H1 (cell line): Measurements from ENCODE around the gene SLC13A3. TPM values are rescaled to one million over a fixed set of nuclear protein-coding genes. Genes with fewer than 3 reads are reported as not detected.
A peak's percentile ranks its signal among the peaks of the same experiment; 100 is the strongest.

Experiments
- CTCF ChIA-PET: fragments of 300-600 bp; sonication (Branson Sonifier 250); formaldehyde crosslinking; loops from one replicate; lab custom pipeline; 2021; ENCODE audit not compliant: partially characterized antibody; lab: Charles Lee
- POLR2A ChIA-PET: fragments of 300-600 bp; sonication (Branson Sonifier 250); formaldehyde crosslinking; loops from one replicate; lab custom pipeline; 2021; ENCODE audit warnings: inconsistent platforms; ENCODE audit not compliant: partially characterized antibody; lab: Charles Lee
- DNase-seq, 2 experiments: peaks; one replicate each; pipeline versions ENCODE4 v3.0.0 to v3.0.0-alpha.2; 2010 to 2022; ENCODE audit warnings: low spot score in 2 of 2, low read depth in 1 of 2, mixed read lengths in 1 of 2
- FAIRE-seq: peaks from 2 replicates; lab custom pipeline; 2011; peaks lifted over from hg19 to GRCh38; lab: Jason Lieb, UNC
- H2AFZ ChIP-seq: 2 replicates; pipeline ENCODE4 v1.8.1; 2012; ENCODE audit warnings: low read length, inconsistent platforms
- H2AK5ac ChIP-seq: 2 replicates; pipeline ENCODE4 v1.6.1; 2013; ENCODE audit warnings: low read depth, low read length
- H2BK120ac ChIP-seq: replicated peaks from 2 replicates; pipeline ENCODE3; 2013; ENCODE audit warnings: low read depth, low read length, inconsistent platforms
- H2BK12ac ChIP-seq: 2 replicates; pipeline ENCODE4 v1.6.1; 2013; ENCODE audit warnings: low read depth, low read length
- H2BK15ac ChIP-seq: 2 replicates; pipeline ENCODE4 v1.6.1; 2013; ENCODE audit warnings: low read length
- H2BK20ac ChIP-seq: 2 replicates; pipeline ENCODE4 v1.6.1; 2013; ENCODE audit warnings: low read length
- H2BK5ac ChIP-seq: 2 replicates; pipeline ENCODE4 v1.6.1; 2013; ENCODE audit warnings: low read depth, low read length
- H3K14ac ChIP-seq: 2 replicates; pipeline ENCODE4 v1.6.1; 2013; ENCODE audit warnings: inconsistent platforms; ENCODE audit not compliant: insufficient read length
- H3K18ac ChIP-seq: 2 replicates; pipeline ENCODE4 v1.6.1; 2013; ENCODE audit warnings: low read length; ENCODE audit errors: extremely low read depth
- H3K23ac ChIP-seq: 2 replicates; pipeline ENCODE4 v1.6.1; 2013; ENCODE audit warnings: inconsistent platforms; ENCODE audit not compliant: insufficient read length
- H3K23me2 ChIP-seq: 2 replicates; pipeline ENCODE4 v1.6.1; 2013; ENCODE audit warnings: low read depth, low read length
- H3K27ac ChIP-seq: 2 replicates; pipeline ENCODE4 v1.6.1; 2011; ENCODE audit warnings: low read depth, low read length, inconsistent platforms
- H3K27me3 ChIP-seq, 4 experiments: replicated peaks in 1 of 4; 1 replicate in 1 of 4; 2 replicates in 3 of 4; pipeline versions ENCODE4 v1.6.1 to v1.8.1; 2011 to 2013; ENCODE audit warnings: low read length in 3 of 4, mild to moderate bottlenecking in 3 of 4, inconsistent platforms in 2 of 4, mixed read lengths in 2 of 4, moderate library complexity in 1 of 4; ENCODE audit not compliant: control insufficient read depth in 3 of 4, insufficient read depth in 3 of 4; ENCODE audit errors: extremely low read depth in 1 of 4
- H3K36me3 ChIP-seq, 4 experiments: 2 replicates each; pipeline versions ENCODE4 v1.6.1 to v1.8.1; 2011 to 2013; ENCODE audit warnings: mild to moderate bottlenecking in 4 of 4, low read length in 3 of 4, moderate library complexity in 2 of 4, control low read depth in 1 of 4, inconsistent platforms in 1 of 4; ENCODE audit not compliant: insufficient read depth in 4 of 4, control insufficient read depth in 2 of 4
- H3K4ac ChIP-seq: replicated peaks from 2 replicates; pipeline ENCODE3; 2013; ENCODE audit warnings: low read length, low read depth, mixed read lengths, inconsistent platforms; ENCODE audit not compliant: insufficient read length
- H3K4me1 ChIP-seq, 4 experiments: replicated peaks in 1 of 4; 1 replicate in 1 of 4; 2 replicates in 3 of 4; pipeline versions ENCODE4 v1.6.1 to v1.8.1; 2011 to 2013; ENCODE audit warnings: low read length in 3 of 4, inconsistent platforms in 2 of 4, mixed read lengths in 1 of 4; ENCODE audit not compliant: insufficient read depth in 4 of 4, control insufficient read depth in 3 of 4
- H3K4me2 ChIP-seq, 2 experiments: 2 replicates each; pipeline versions ENCODE4 v1.6.1 to v1.8.1; 2011 to 2013; ENCODE audit warnings: low read depth in 2 of 2, low read length in 2 of 2, control low read depth in 1 of 2, inconsistent platforms in 1 of 2, mild to moderate bottlenecking in 1 of 2; ENCODE audit not compliant: insufficient read depth in 1 of 2
- H3K4me3 ChIP-seq, 4 experiments: fragments of 200-600, 300-600 bp in 1 of 4; sonication (generic), shearing (Covaris generic), sonication (Bioruptor Twin) in 1 of 4; 2 replicates each; pipeline versions ENCODE4 v1.5.1 to v1.8.1; 2011 to 2016; ENCODE audit warnings: low read length in 4 of 4, low read depth in 3 of 4, control low read depth in 2 of 4, inconsistent platforms in 2 of 4, mild to moderate bottlenecking in 2 of 4, mixed read lengths in 1 of 4, moderate library complexity in 1 of 4; ENCODE audit not compliant: insufficient read depth in 2 of 4; ENCODE audit errors: extremely low read depth in 1 of 4
- H3K56ac ChIP-seq: replicated peaks from 2 replicates; pipeline ENCODE3; 2013; ENCODE audit warnings: low read depth, mild to moderate bottlenecking, mixed read lengths, low read length, inconsistent platforms; ENCODE audit not compliant: insufficient read length
- H3K79me1 ChIP-seq: 2 replicates; pipeline ENCODE4 v1.6.1; 2013; ENCODE audit warnings: low read depth, low read length, control low read depth
- H3K79me2 ChIP-seq, 2 experiments: 2 replicates each; pipeline versions ENCODE4 v1.6.1 to v1.8.1; 2012 to 2013; ENCODE audit warnings: low read length in 2 of 2, mild to moderate bottlenecking in 2 of 2, inconsistent platforms in 1 of 2; ENCODE audit not compliant: insufficient read depth in 2 of 2, control insufficient read depth in 1 of 2
- H3K9ac ChIP-seq, 4 experiments: replicated peaks in 1 of 4; 1 replicate in 1 of 4; 2 replicates in 3 of 4; pipeline versions ENCODE4 v1.6.1 to v1.8.1; 2011 to 2013; ENCODE audit warnings: low read depth in 3 of 4, low read length in 3 of 4, control low read depth in 2 of 4, mild to moderate bottlenecking in 2 of 4, moderate library complexity in 2 of 4, inconsistent platforms in 1 of 4; ENCODE audit errors: extremely low read depth in 1 of 4
- H3K9me3 ChIP-seq, 2 experiments: 2 replicates each; pipeline versions ENCODE4 v1.6.1 to v1.8.1; 2012 to 2013; ENCODE audit warnings: mild to moderate bottlenecking in 2 of 2, moderate library complexity in 2 of 2, control low read depth in 1 of 2, inconsistent platforms in 1 of 2, low read depth in 1 of 2, low read length in 1 of 2, mixed read lengths in 1 of 2; ENCODE audit not compliant: insufficient read depth in 2 of 2
- H4K20me1 ChIP-seq, 2 experiments: replicated peaks in 1 of 2; 2 replicates each; pipeline versions ENCODE3 to v1.8.1; 2011 to 2013; ENCODE audit warnings: inconsistent platforms in 2 of 2, low read length in 2 of 2, mild to moderate bottlenecking in 1 of 2; ENCODE audit not compliant: insufficient read depth in 2 of 2, control insufficient read depth in 1 of 2
- H4K5ac ChIP-seq: 2 replicates; pipeline ENCODE4 v1.6.1; 2013; ENCODE audit warnings: low read length, low read depth, mixed read lengths, inconsistent platforms; ENCODE audit not compliant: insufficient read length
- H4K8ac ChIP-seq: 2 replicates; pipeline ENCODE4 v1.8.0; 2013; ENCODE audit warnings: mild to moderate bottlenecking, moderate library complexity, low read length, inconsistent platforms; ENCODE audit not compliant: insufficient read depth; ENCODE audit errors: extremely low read depth
- H4K91ac ChIP-seq: replicated peaks from 2 replicates; pipeline ENCODE3; 2013; ENCODE audit warnings: low read length, mixed read lengths, inconsistent platforms; ENCODE audit not compliant: insufficient read length
- ASH2L ChIP-seq: fragments of 200-600, 300-600 bp; sonication (generic); IDR thresholded peaks from one replicate; pipeline ENCODE4 v1.7.1; 2017; ENCODE audit warnings: low read length
- CBX5 ChIP-seq: fragments of 300-800, 300-1000 bp; sonication (generic); IDR thresholded peaks from 2 replicates; pipeline ENCODE4 v1.7.1; 2016; ENCODE audit warnings: antibody characterized with exemption, low read length, low read depth
- CHD1 ChIP-seq: IDR thresholded peaks from 2 replicates; pipeline ENCODE4 v1.6.1; 2012; ENCODE audit warnings: low read depth, low read length, improper control_type of control experiment
- FOSL1 ChIP-seq: IDR thresholded peaks from 2 replicates; pipeline ENCODE4 v1.6.1; 2011; ENCODE audit warnings: mild to moderate bottlenecking, low read depth, low read length, moderate library complexity; ENCODE audit not compliant: insufficient read depth
- HDAC6 ChIP-seq: IDR thresholded peaks from one replicate; pipeline ENCODE4 v1.7.1; 2012; ENCODE audit warnings: low read depth, mild to moderate bottlenecking, inconsistent platforms, low read length, moderate library complexity
- NRF1 ChIP-seq: IDR thresholded peaks from 2 replicates; pipeline ENCODE4 v1.6.1; 2011; ENCODE audit warnings: mild to moderate bottlenecking, low read depth, low read length, improper control_type of control experiment
- POLR2A ChIP-seq, 2 experiments: IDR thresholded peaks; 1 replicate in 1 of 2; 2 replicates in 1 of 2; pipeline ENCODE4 v1.6.1; 2011; ENCODE audit warnings: low read depth in 2 of 2, low read length in 2 of 2, mild to moderate bottlenecking in 2 of 2; ENCODE audit errors: control extremely low read depth in 1 of 2
- POU5F1 ChIP-seq: IDR thresholded peaks from 2 replicates; pipeline ENCODE4 v1.6.1; 2011; ENCODE audit warnings: low read depth, mild to moderate bottlenecking, low read length, moderate library complexity
- RXRA ChIP-seq: IDR thresholded peaks from 2 replicates; pipeline ENCODE4 v1.6.1; 2011; ENCODE audit warnings: low read depth, mild to moderate bottlenecking, low read length, moderate library complexity; ENCODE audit not compliant: insufficient read depth
- SIRT6 ChIP-seq: IDR thresholded peaks from one replicate; pipeline ENCODE4 v1.7.1; 2012; ENCODE audit warnings: low read length, inconsistent platforms
- SRF ChIP-seq: IDR thresholded peaks from 2 replicates; pipeline ENCODE4 v1.6.1; 2011; ENCODE audit warnings: mild to moderate bottlenecking, low read depth, low read length, moderate library complexity
- ZNF274 ChIP-seq: IDR thresholded peaks from 2 replicates; pipeline ENCODE4 v1.7.0; 2012; ENCODE audit warnings: low read length, borderline replicate concordance; ENCODE audit errors: extremely low read depth
- WGBS, 2 experiments: shearing (Covaris generic) in 1 of 2; methylation state at CpG; one replicate each; pipeline versions ENCODE4 v1.1.6 to v1.1.7; 2013 to 2015; ENCODE audit warnings: low lambda C conversion rate in 2 of 2, mixed read lengths in 2 of 2, inconsistent platforms in 1 of 2, low coverage in 1 of 2, missing lambda C conversion rate in 1 of 2; ENCODE audit not compliant: insufficient replicate concordance in 2 of 2, insufficient coverage in 1 of 2, insufficient read length in 1 of 2; ENCODE audit errors: extremely low coverage in 1 of 2, missing lambda C conversion rate in 1 of 2; 5-methylcytosine and 5-hydroxymethylcytosine counted together
- polyA plus RNA-seq, 7 experiments: library from polyadenylated mRNA; depleted of rRNA in 3 of 7; stranded (reverse) in 5 of 7; unstranded in 2 of 7; fragments of >200 nt in 5 of 7; fragments of 200-250 nt in 2 of 7; gene quantifications; 1 replicate in 5 of 7; 2 replicates in 1 of 7; 4 replicates in 1 of 7; pipeline versions ENCODE4 v1.2.1 to v1.2.3, GENCODE V29; 2011 to 2013; ENCODE audit warnings: missing spikeins in 2 of 7, mixed read lengths in 2 of 7
- total RNA-seq: library from RNA; stranded (reverse); fragmentation: NEBNext Ultra II Directional; extraction: Animal tissue kit (Norgen Biotek cat#: 25700); gene quantifications from 2 replicates; pipeline ENCODE4 v1.2.1, GENCODE V29; 2021
- TF ChIP-seq, protein P1 (sequence below), 3 experiments: IDR thresholded peaks; 1 replicate in 2 of 3; 2 replicates in 1 of 3; pipeline versions ENCODE4 v1.5.1 to v1.6.1; 2011; ENCODE audit warnings: low read length in 3 of 3, mild to moderate bottlenecking in 3 of 3, inconsistent platforms in 2 of 3, low read depth in 1 of 3, moderate library complexity in 1 of 3; ENCODE audit not compliant: insufficient read depth in 1 of 3; ENCODE audit errors: control extremely low read depth in 1 of 3

SLC13A3 gene
- total and polyA plus RNA-seq, 2 of the 8 experiments (the other 6 are each of a cell fraction or from before 2014, with no cell fraction given): 9.4 to 12.6 TPM

DNA sequence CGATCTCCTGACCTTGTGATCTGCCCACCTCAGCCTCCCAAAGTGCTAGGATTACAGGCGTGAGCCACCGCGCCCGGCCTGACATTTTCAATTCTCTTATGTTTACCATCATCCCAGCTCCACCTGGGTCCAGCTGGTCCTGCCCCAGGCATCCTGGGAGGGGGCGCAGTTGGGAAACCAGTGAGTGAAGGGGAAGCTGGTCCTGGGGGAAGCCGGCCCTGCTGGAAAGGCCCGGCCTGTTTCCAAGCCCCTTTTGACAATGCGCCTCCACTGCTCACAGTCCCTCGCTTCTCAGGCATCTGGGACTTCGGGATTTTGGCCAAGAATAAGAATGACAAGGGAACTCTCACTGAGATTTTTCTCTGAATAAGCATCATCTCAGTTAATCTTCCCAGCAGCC is 14.2 kb downstream of the SLC13A3 start:
- Histone ChIP-seq H2BK5ac (no peak overlapping the region), H3K4me3 (no peak overlapping the region), H3K23me2 (no peaks in the 10 kb centered on the region), H4K8ac (0 out of 2 replicates have a peak overlapping the region, but pooled peaks have one; percentile 19), H3K27ac (no peak overlapping the region), H3K18ac (no peak overlapping the region), H3K27me3 (no peaks in the 10 kb centered on the region), H3K4me1 (peaks cover 0 to 5% (median 2%) of the 10 kb centered on the region in 4 experiments; a peak in 4 of 7 replicates), H3K36me3 (no peaks in the 10 kb centered on the region), H3K4me2 (no peak overlapping the region), H2BK12ac (no peak overlapping the region), H2AK5ac (no peak overlapping the region), H3K23ac (no peak overlapping the region), H3K56ac (no peak overlapping the region), H3K79me1 (no peaks in the 10 kb centered on the region), H3K79me2 (no peaks in the 10 kb centered on the region), H4K5ac (no peak overlapping the region), H3K4ac (no peak overlapping the region), H3K14ac (no peak overlapping the region), H2BK15ac (no peak overlapping the region), H2AFZ (no peak overlapping the region), H2BK120ac (no peak overlapping the region), H3K9me3 (no peaks in the 10 kb centered on the region), H3K9ac (no peak overlapping the region; a peak in 1 of 7 replicates), H4K91ac (no peak overlapping the region), H4K20me1 (no peaks in the 10 kb centered on the region), H2BK20ac (no peak overlapping the region)
- 84% methylated on average over 11 of the region's 11 CpGs; no CpG with 5 or more reads in 1 of the 2 experiments for WGBS, 2 experiments
- DNase-seq (peak in 1 of 2 experiments; percentile 40), FAIRE-seq (no peak)
- CTCF ChIA-PET: interaction anchor here (0.6 to 1.7 kb wide), 5 partner anchors 9 to 210 kb away, joined by 3 to 4 read pairs (median 3); partner anchors contain the start of gene SLC13A3
- POLR2A ChIA-PET: interaction anchor here (0.7 to 0.8 kb wide), 2 partner anchors 9 to 13 kb away, joined by 3 read pairs; no protein-coding TSS in a partner anchor
- TF ChIP-seq POU5F1: no peak
- no peak for TF ChIP-seq SIRT6
- TF ChIP-seq FOSL1: no peak
- no peak for TF ChIP-seq CHD1
- no peak for TF ChIP-seq NRF1
- no peak for TF ChIP-seq ZNF274
- TF ChIP-seq RXRA: no peak
- TF ChIP-seq HDAC6: no peak
- TF ChIP-seq CBX5: no peak
- TF ChIP-seq SRF: no peak
- TF ChIP-seq, protein P1, sequence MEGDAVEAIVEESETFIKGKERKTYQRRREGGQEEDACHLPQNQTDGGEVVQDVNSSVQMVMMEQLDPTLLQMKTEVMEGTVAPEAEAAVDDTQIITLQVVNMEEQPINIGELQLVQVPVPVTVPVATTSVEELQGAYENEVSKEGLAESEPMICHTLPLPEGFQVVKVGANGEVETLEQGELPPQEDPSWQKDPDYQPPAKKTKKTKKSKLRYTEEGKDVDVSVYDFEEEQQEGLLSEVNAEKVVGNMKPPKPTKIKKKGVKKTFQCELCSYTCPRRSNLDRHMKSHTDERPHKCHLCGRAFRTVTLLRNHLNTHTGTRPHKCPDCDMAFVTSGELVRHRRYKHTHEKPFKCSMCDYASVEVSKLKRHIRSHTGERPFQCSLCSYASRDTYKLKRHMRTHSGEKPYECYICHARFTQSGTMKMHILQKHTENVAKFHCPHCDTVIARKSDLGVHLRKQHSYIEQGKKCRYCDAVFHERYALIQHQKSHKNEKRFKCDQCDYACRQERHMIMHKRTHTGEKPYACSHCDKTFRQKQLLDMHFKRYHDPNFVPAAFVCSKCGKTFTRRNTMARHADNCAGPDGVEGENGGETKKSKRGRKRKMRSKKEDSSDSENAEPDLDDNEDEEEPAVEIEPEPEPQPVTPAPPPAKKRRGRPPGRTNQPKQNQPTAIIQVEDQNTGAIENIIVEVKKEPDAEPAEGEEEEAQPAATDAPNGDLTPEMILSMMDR (IDR thresholded peaks at IDR 0.05; ENCODE audit: control extremely low read depth in 1 of 3, insufficient read depth in 1 of 3, low read depth in 1 of 3, low read length in 3 of 3): no peak
- TF ChIP-seq ASH2L: no peak
- TF ChIP-seq POLR2A (IDR thresholded peaks at IDR 0.05; ENCODE audit: control extremely low read depth in 1 of 2, low read depth in 2 of 2, low read length in 2 of 2): no peak
